Measurements from ENCODE around the gene HIVEP2. TPM values are rescaled to one million over a fixed set of nuclear protein-coding genes. Genes with fewer than 3 reads are reported as not detected.

Gene HIVEP2
- total RNA-seq, 1 donor from 2014 or later = 17.2 TPM

DNA sequence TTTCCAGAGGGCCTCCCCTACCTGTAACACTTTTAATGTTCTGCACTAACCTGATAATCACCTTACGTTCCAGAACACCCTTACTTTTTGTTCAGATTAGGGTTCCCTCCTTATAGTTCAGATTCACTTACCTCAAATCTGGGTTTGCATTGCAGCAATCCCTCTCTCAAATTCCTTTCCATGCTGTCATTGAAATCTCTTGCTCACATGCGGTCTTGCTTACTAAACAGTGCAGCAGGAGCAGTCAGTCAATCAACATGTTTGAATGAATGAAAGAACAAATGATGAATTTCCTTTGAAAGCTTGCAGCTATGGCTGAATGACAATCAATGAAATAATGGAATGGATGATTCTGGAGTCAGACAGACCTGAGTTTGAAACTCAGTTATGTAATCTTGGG, 200.1 kb downstream of the HIVEP2 start:
- peak; percentile 52 for DNase-seq (ENCODE audit: low read depth)

DNA sequence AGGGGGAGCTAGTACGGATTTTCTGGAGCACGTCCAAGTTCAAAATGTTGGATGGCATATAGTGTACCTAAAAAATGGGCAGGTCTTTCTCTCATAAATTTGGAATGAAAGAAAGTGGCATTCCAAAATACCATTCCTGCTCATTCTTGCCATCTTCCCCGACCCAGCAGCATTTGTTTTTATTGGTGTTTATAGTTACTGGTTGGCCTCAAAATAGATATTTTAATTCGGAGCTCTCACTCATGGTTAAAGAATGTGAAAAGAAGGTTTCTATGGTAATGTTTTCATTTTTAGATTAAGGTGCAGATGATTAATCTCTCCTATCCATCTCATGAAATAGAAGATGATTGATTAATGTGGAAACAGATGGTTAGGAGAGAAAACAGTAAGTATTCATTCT, 204.5 kb downstream of the HIVEP2 start:
- peak; percentile 49 for DNase-seq (ENCODE audit: low read depth)

DNA sequence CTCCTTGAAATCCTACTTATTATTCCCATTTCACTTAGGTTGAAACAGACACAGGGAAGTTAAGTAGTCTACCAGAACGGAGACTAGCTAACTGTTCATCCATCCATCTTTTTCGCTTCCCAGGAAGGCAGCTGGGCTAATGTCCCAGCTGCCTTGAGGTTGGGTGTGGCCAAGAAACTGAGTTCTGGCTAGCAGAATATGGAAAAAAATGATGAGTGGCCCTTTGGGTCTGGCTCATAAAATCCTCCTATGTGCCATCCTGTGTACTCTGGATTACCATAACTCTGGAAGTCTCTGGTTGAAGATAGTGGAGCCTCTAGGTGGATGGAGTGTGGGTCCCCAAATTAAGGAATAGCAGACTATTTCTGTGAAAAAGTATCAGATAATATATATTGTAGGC, 206.2 kb downstream of the HIVEP2 start:
- no peak for DNase-seq (ENCODE audit: low read depth)

DNA sequence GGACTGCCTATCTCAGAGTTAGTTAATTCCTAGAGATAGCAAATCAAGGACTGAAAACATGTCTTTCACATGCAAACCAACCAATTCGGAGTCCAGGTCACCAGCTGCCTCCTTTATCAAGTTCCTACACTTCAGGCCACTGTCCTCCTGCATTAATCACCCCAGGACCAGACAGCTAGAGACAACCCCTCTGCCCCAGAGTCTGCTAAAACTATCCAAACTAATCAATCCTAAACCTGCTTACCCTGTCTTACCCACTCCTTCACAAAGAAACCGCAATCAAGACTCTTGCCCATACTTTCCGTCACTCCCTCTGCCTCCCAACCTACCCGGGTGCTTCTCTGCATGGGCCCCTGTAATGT, 207.0 kb downstream of the HIVEP2 start:
- DNase-seq (ENCODE audit: low read depth) = no peak

- no peak for DNase-seq (ENCODE audit: low read depth)
These were observed 207.5 kb downstream of the HIVEP2 start for GRCh38 chr6:142737368-142738034.

DNA sequence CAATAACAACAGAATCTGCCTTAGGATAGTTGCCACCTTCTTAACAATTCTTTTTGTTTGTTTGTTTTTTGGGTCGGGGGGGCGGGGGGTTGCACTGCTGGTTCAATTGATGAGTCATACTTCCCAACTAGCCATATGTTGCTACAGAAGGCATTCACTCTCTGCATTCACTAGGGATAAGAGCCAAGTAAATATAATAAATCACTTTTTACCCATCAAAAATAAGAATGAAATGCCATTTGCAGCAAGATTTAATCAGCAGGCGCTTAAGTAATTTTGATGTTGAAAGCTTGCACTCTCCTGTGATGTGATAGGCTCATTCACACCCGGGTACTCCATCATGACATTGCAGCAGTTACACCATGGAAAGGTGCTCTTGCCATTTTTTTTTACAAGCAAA, 209.8 kb downstream of the HIVEP2 start:
- no peak for DNase-seq (ENCODE audit: low read depth)

DNA sequence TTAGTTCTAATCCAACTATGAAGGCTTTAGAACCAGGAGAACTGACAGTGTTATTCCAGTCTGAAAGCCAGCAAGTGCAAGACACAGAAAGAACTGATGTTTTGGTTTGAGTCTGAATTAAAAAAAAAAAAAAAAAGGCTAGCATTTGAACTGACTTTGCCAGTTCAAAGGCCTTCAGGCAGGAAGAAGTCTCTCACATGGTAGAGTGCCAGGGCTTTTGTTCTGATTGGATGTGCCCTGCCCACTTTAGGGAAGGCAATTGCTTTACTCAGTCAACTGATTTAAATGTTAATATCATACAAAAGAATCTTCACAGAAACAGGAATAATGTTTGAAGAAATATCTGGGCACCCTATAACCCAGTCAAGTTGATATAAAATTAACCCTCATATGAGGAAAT, 212.2 kb downstream of the HIVEP2 start:
- no peak for DNase-seq (ENCODE audit: low read depth)

GRCh38 chr6:142731611-142732010, 213.4 kb downstream of the HIVEP2 start:
- DNase-seq (ENCODE audit: low read depth) = no peak

DNA sequence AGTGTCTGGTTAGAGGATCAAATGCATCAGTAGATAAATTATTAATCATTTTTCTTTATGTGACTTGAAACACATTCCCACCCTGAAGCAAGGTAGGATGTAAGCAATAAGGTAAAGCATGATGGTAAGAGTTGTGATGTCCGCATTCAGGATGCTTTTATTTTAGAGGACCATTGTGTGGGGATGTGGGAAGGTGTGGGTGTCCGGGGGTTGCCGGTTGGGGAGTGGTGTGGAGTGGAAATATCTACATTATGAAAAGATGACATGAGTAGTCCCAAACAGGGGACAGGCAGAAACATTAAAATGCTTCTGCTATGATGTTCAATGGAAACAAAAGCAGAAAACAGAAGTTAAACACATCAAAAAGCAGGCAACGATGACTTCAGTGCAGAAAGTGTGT, 215.4 kb downstream of the HIVEP2 start:
- DNase-seq (ENCODE audit: low read depth) = no peak

GRCh38 chr6:142728910-142729481, 216.0 kb downstream of the HIVEP2 start:
- DNase-seq (ENCODE audit: low read depth) = no peak

- no peak for DNase-seq (ENCODE audit: low read depth)
These were observed 216.6 kb downstream of the HIVEP2 start for GRCh38 chr6:142728364-142728763.

DNA sequence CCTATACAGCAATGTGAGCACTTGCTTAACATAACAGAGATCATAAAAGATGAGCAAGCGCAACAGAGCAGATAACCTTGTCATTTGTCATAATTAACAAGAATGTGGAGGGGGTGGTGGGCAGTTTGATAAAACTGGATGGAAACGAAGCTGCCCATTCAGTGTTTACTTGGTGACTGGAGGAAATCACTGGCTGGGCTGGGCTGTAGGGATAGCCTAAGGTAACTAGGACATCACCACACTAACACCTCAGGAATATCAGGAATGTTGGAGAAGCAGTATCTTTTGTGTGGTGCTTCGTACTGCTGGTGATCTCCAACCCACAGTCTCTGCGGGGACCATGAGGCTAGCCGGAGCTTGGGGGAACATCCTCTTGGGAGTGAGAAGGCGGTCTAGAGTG, 218.4 kb downstream of the HIVEP2 start:
- DNase-seq (ENCODE audit: low read depth) = no peak

DNA sequence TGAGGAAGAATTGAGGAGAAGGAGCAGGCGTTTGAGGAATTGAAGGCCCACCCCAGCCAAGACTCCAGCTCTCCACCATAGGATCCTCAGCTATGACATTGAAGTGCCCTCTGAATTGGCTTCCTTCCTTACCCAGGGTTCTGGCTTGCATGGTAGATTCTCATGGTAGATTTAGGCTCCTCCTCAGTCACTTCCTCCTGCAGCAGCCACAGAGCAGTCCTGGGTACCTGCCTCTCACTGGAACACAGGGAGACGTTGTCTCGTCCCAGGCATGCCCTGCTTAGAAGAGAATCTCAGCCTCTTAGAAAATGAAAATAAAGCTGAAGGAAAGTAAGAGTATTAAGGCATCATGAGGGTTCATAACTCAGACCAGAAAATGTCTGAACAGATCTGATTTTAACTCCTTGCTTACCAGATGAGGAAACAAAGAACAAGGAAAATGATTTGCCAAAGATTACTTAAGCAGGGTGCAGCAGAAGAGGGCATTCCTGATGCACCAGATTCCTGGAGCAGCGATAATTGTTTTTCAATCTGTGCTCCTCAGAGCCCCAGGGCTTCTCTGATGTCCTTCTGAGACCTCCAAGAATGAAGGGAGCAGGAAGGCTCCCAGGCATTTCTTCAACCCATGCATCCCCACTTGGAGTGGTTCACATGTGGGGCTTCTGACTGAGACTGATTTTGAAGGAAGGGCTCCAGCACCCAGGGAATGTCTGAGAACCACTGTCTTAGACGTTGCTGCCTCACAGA, 219.8 kb downstream of the HIVEP2 start:
- DNase-seq (ENCODE audit: low read depth) = no peak

DNA sequence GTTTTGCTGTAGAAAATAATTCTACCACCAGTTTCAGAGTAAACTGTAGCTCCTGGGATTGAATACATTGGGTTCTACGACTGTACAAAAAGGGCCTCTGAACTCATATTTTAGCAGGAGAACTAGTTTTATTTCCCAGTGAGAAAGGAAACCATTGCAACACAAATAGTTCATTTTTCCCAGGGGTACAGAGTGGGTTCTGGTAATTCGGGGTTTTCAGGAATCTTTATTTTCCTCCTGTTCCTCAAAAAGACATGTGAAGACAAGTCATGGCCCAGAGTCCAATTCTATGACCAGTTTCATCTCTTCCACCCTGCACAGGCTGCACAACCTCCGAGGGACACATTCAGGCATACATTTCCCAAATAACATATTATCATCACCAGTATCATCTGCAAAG, 222.1 kb downstream of the HIVEP2 start:
- DNase-seq (ENCODE audit: low read depth) = no peak

- no peak for DNase-seq (ENCODE audit: low read depth)
These were observed 223.0 kb downstream of the HIVEP2 start for GRCh38 chr6:142722012-142722411.

GRCh38 chr6:142721215-142721920, 223.6 kb downstream of the HIVEP2 start:
- no peak for DNase-seq (ENCODE audit: low read depth)

GRCh38 chr6:142718667-142719191, 226.2 kb downstream of the HIVEP2 start:
- no peak for DNase-seq (ENCODE audit: low read depth)

DNA sequence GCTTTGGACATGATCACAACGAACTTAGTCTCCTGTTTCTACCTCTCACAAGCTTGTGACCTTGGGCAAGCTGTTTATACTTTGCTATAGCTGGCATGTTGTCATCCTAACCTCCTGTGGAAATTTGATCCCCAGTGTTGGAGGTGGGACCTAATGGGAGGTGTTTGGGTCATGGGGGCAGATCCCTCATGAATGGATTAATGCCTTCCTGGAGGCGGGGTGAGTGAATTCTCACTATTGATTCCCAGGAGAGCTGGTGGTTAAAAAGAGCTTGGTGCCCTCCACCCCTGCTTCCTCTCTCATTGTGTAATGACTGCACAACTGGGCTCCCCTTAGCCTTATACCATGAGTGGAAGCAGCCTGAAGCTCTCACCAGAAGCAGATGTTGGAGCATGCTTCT, 228.9 kb downstream of the HIVEP2 start:
- DNase-seq (ENCODE audit: low read depth) = peak; percentile 17

DNA sequence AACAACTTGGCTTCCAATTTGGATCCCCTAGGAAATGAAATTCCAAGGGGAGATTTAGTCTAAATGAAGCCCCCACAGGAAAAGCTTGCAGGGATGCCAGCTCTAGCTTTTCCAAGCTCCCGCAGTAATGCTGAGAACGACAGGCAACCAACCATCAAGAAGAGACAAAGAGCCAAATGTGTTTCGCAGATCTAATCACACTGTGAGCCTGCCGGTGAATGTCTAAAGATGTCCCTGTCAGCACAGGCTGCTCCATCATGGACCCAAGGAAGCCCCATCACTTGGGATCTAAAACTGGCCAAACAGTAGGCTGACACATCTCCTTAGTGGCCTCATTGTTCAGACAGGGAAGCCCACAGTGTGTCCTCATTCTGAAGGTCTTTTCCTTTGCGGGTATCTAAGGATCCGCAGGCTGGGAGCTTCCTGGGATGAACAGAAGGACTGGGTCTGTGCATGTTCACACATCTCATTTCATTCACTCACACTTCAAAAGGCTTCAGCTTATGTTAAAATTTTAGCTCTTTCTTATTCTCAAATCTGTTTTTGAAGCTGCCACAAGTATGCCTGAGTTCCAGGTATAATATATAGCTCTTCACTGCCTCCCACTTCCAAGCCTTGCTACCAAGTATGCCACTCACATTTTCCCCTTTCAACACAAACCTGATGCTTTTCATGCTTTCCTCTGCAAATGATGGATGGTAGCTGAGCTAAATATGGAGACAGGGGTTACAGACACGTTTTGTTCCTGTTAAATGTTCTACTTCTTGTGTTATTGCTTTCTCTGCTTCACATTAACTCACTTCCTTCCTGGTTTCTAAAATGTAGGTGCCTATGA, 229.8 kb downstream of the HIVEP2 start:
- no peak for DNase-seq (ENCODE audit: low read depth)

DNA sequence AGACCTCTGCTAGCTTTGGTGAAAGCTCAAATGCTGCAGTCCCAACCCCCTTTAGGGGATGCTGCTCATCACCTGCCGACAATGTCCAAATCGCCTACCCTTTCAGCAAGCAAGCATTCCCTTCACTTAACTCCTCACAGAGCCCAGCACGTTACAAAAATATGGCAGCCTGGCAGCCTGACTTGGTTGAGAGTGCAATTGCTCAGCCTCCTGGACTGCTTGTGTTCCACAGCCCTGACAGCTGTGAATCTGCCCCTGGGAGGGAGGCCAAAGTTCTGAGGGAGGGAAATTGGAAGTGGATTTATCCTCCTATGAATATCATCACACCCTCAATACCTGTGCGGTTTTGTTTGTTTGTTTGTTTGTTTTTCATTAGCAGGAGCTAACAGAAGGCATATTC, 231.0 kb downstream of the HIVEP2 start:
- DNase-seq (ENCODE audit: low read depth) = peak; percentile 74

DNA sequence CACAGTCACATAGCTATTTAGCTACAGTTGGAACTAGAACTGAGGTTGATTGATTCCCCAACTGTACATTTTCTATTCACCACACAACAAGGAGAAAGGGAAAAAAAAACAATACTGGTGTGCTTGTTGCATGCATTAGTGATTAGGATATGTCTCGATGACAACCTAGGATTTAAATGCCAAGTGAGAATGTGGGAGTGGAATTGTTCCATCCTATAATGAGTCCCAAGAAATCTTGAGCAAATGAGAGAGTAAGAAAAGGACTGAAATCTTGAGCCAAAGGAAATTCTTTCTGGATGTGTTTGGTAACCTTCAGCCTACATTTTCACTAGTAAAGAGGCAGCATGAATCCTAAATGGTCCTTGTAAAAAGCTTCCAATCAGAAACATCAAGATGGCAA, 232.7 kb downstream of the HIVEP2 start:
- DNase-seq (ENCODE audit: low read depth) = no peak

Data from myocyte (in vitro differentiated cells).